ENCODE measurements around the gene LCTL.

The LCTL gene

DNA sequence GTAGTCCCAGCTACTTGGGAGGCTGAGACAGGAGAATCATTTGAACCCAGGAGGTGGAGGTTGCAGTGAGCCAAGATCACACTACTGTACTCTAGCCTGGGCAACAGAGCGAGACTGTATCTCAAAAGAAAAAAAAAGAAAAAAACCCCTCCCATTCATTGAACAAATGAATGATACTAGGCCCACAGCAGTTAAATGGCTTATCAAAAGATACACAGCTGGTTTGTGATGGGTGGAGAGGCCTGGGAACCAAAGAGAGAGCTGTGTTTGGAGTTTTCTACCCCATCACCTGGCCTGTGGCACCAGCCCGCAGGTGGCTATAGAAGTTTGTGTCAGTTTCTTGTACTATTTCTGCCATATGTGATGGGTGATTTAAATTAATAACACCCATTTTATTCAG is 43.1 kb upstream of the LCTL start:
- Histone ChIP-seq H3K36me3 (ENCODE audit: control insufficient read depth, low read length) (no peaks in the 10 kb centered on the region), H3K4me2 (ENCODE audit: low read length) (no peak overlapping the region), H3K4me3 (ENCODE audit: low read length) (no peak overlapping the region), H3F3A (ENCODE audit: control insufficient read depth, insufficient read depth) (no peaks in the 10 kb centered on the region), H3K9me2 (replicated peaks; ENCODE audit: control insufficient read depth, low read length) (no peaks in the 10 kb centered on the region), H3K27me3 (ENCODE audit: control insufficient read depth, low read length) (peaks cover 5% of the 10 kb centered on the region), H4K20me1 (ENCODE audit: control insufficient read depth, insufficient read depth, low read depth, low read length) (no peaks in the 10 kb centered on the region), H3K9me3 (ENCODE audit: control insufficient read depth, insufficient read depth, low read length) (no peaks in the 10 kb centered on the region), H3K4me1 (ENCODE audit: control insufficient read depth, low read length) (no peaks in the 10 kb centered on the region), H3K79me2 (ENCODE audit: control insufficient read depth, low read length) (no peaks in the 10 kb centered on the region), H3K27ac (ENCODE audit: low read depth, low read length) (no peak overlapping the region)
- TF ChIP-seq CTCF (IDR thresholded peaks at IDR 0.05; ENCODE audit: low read depth, low read length, poor library complexity, severe bottlenecking) = no peak
- no peak for TF ChIP-seq EZH2phosphoT487 (IDR thresholded peaks at IDR 0.05; ENCODE audit: borderline replicate concordance, low read length)

GRCh38 chr15:66608159-66608558 is 42.4 kb upstream of the LCTL start:
- Histone ChIP-seq H3K27me3 (ENCODE audit: control insufficient read depth, low read length) (peaks cover 5% of the 10 kb centered on the region), H3K4me2 (ENCODE audit: low read length) (no peak overlapping the region), H3K4me1 (ENCODE audit: control insufficient read depth, low read length) (no peaks in the 10 kb centered on the region), H3K9me2 (replicated peaks; ENCODE audit: control insufficient read depth, low read length) (no peaks in the 10 kb centered on the region), H3K79me2 (ENCODE audit: control insufficient read depth, low read length) (no peaks in the 10 kb centered on the region), H4K20me1 (ENCODE audit: control insufficient read depth, insufficient read depth, low read depth, low read length) (no peaks in the 10 kb centered on the region), H3K36me3 (ENCODE audit: control insufficient read depth, low read length) (no peaks in the 10 kb centered on the region), H3F3A (ENCODE audit: control insufficient read depth, insufficient read depth) (no peaks in the 10 kb centered on the region), H3K4me3 (ENCODE audit: low read length) (no peak overlapping the region), H3K9me3 (ENCODE audit: control insufficient read depth, insufficient read depth, low read length) (no peaks in the 10 kb centered on the region), H3K27ac (ENCODE audit: low read depth, low read length) (no peak overlapping the region)
- TF ChIP-seq CTCF (IDR thresholded peaks at IDR 0.05; ENCODE audit: low read depth, low read length, poor library complexity, severe bottlenecking) = no peak
- TF ChIP-seq EZH2phosphoT487 (IDR thresholded peaks at IDR 0.05; ENCODE audit: borderline replicate concordance, low read length) = no peak

GRCh38 chr15:66603301-66604179 is 37.7 kb upstream of the LCTL start:
- Histone ChIP-seq H3K4me2 (ENCODE audit: low read length) (no peak overlapping the region), H3F3A (ENCODE audit: control insufficient read depth, insufficient read depth) (no peaks in the 10 kb centered on the region), H3K9me3 (ENCODE audit: control insufficient read depth, insufficient read depth, low read length) (no peaks in the 10 kb centered on the region), H3K4me3 (ENCODE audit: low read length) (no peak overlapping the region), H3K27me3 (ENCODE audit: control insufficient read depth, low read length) (peaks cover 5% of the 10 kb centered on the region), H4K20me1 (ENCODE audit: control insufficient read depth, insufficient read depth, low read depth, low read length) (no peaks in the 10 kb centered on the region), H3K79me2 (ENCODE audit: control insufficient read depth, low read length) (no peaks in the 10 kb centered on the region), H3K9me2 (replicated peaks; ENCODE audit: control insufficient read depth, low read length) (no peaks in the 10 kb centered on the region), H3K36me3 (ENCODE audit: control insufficient read depth, low read length) (no peaks in the 10 kb centered on the region), H3K27ac (ENCODE audit: low read depth, low read length) (no peak overlapping the region), H3K4me1 (ENCODE audit: control insufficient read depth, low read length) (no peaks in the 10 kb centered on the region)
- no peak for TF ChIP-seq EZH2phosphoT487 (IDR thresholded peaks at IDR 0.05; ENCODE audit: borderline replicate concordance, low read length)
- peak; percentile 81 for TF ChIP-seq CTCF (IDR thresholded peaks at IDR 0.05; ENCODE audit: low read depth, low read length, poor library complexity, severe bottlenecking)

Measured in DOHH2 (cell line).